CD4-positive, alpha-beta T cell treated with Interleukin-2 at 100 ng/mL for 4 hours (primary cell): ENCODE measurements around the gene SLC1A2.

Source experiments
- DNase-seq: peaks from one replicate; pipeline ENCODE4 v3.0.0-alpha.2; 2020; ENCODE audit warnings: low spot score

Gene SLC1A2

GRCh38 chr11:35419184-35419829 is at the start of gene SLC1A2:
TSS of gene SLC1A2 (minus strand) at chr11:35419558. CDS start at chr11:35418966, 592 bp downstream.
- no peak for DNase-seq

GRCh38 chr11:35466058-35466457 is 46.7 kb upstream of the SLC1A2 start:
- DNase-seq: no peak

- DNase-seq: no peak
Measured at GRCh38 chr11:35464308-35464707, 45.0 kb upstream of the SLC1A2 start.

GRCh38 chr11:35463331-35463751 is 44.0 kb upstream of the SLC1A2 start:
- DNase-seq: no peak

GRCh38 chr11:35461917-35462538 is 42.7 kb upstream of the SLC1A2 start:
- DNase-seq: no peak

GRCh38 chr11:35459489-35459888 is 40.1 kb upstream of the SLC1A2 start:
- DNase-seq: no peak

- no peak for DNase-seq
Measured at GRCh38 chr11:35458846-35459245, 39.5 kb upstream of the SLC1A2 start.

- no peak for DNase-seq
Measured at GRCh38 chr11:35454362-35454761, 35.0 kb upstream of the SLC1A2 start.

GRCh38 chr11:35436581-35437250 is 17.4 kb upstream of the SLC1A2 start:
- DNase-seq: no peak

GRCh38 chr11:35433588-35433987 is 14.2 kb upstream of the SLC1A2 start:
- no peak for DNase-seq

- DNase-seq: no peak
Measured at GRCh38 chr11:35432464-35432863, 13.1 kb upstream of the SLC1A2 start.

- DNase-seq: no peak
Measured at GRCh38 chr11:35427071-35427470, 7.7 kb upstream of the SLC1A2 start.

- no peak for DNase-seq
Measured at GRCh38 chr11:35426351-35426750, 7.0 kb upstream of the SLC1A2 start.

- DNase-seq: no peak
Measured at GRCh38 chr11:35425603-35426212, 6.3 kb upstream of the SLC1A2 start.

- DNase-seq: no peak
Measured at GRCh38 chr11:35424157-35424940, 5.0 kb upstream of the SLC1A2 start.

GRCh38 chr11:35420371-35420770 is 1.0 kb upstream of the SLC1A2 start:
- no peak for DNase-seq

GRCh38 chr11:35419830-35420333 is 524 bp upstream of the SLC1A2 start:
- no peak for DNase-seq

GRCh38 chr11:35418282-35419183 is 825 bp downstream of the SLC1A2 start:
- DNase-seq: no peak

- no peak for DNase-seq
Measured at GRCh38 chr11:35415487-35415886, 3.9 kb downstream of the SLC1A2 start.

- DNase-seq: no peak
Measured at GRCh38 chr11:35414776-35415175, 4.6 kb downstream of the SLC1A2 start.

GRCh38 chr11:35414311-35414710 is 5.0 kb downstream of the SLC1A2 start:
- no peak for DNase-seq
